GM18505 (cell line): ENCODE measurements around the gene SYT9.
"Not testable (repeated sequence)": the region's sequence is repeated elsewhere in the genome, so short reads cannot be mapped to it uniquely, and the experiment has no call there.

Experiments
- ATAC-seq: cut with Tn5 transposase; IDR thresholded peaks from one replicate; pipeline ENCODE4 v1.9.1; 2021; ENCODE audit not compliant: unreplicated experiment
- POLR2A ChIP-seq: IDR thresholded peaks from 4 replicates; pipeline ENCODE4 v1.6.1; 2011; ENCODE audit warnings: borderline replicate concordance; ENCODE audit not compliant: insufficient read depth, insufficient read length; ENCODE audit errors: extremely low read depth

SYT9 gene

DNA sequence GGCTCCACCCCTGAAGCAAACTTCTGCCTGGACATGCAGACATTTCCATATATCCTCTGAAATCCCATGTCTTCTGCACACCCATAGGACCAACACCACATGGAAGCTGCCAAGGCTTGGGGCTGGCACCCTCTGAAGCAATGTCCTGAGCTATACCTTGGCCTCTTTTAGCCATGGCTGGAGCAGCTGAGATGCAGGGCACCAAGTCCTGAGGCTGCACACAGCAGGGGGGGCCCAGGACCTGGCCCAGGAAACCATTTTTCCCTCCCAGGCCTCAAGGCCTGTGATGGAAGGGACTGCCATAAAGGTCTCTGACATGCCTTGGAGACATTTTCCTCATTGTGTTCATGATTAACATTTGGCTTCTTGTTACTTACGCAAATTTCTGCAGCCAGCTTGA, 34.5 kb downstream of the SYT9 start:
- TF ChIP-seq POLR2A = no peak
- no peak for ATAC-seq

DNA sequence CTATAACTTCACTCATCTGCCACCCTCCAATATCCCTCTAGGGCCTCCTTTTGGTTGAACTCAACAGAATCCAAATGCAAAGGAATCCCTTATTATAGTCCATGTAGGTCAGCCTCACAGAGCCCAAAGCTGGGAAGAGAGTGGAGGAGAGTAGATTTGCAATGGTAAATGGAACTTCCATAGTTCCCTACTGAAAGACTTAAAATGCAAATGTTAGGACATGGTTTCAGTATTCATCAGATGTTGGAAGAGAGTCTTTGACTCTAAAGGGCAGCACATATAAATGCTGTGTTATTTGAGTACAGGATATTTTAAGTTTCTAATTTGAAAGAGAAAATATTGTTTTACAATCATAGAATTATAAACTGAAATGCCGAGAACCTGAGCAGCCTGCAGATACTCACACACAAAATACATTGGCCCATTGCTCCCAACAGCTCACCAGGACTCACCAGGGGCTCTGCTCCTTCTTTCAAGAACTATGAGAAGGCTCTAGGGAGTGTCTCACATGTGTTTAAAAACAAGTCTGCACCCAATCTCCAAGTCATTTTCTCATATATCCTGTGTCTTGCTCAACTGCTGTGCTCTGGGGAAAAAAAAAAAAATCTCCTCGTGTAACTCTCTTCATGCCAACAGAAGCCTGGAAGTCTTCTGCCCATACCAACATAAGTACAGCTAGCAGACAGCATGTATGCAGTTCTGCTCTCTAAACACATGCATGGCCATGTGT, 39.6 kb downstream of the SYT9 start:
- no peak for ATAC-seq
- no peak for TF ChIP-seq POLR2A

DNA sequence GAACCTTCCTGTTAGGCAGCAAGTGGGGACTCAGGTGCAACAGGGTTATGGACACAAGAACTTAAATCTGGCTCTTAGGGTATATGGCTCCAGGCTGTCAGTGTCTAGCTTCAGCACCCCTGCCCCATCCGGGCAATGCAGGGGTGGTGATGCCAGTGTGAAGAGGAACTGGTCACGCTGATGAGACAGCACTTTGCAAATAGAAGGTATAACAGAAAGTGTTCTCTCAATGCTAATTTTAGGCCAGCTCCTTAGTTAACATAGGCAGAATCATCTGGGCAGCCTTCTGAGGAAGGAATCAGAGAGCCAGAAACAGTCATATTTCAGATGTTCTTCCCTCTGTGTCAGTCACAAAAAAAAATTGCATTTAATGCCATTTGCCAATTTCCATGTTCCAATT, 41.2 kb downstream of the SYT9 start:
- no peak for TF ChIP-seq POLR2A
- ATAC-seq = no peak

DNA sequence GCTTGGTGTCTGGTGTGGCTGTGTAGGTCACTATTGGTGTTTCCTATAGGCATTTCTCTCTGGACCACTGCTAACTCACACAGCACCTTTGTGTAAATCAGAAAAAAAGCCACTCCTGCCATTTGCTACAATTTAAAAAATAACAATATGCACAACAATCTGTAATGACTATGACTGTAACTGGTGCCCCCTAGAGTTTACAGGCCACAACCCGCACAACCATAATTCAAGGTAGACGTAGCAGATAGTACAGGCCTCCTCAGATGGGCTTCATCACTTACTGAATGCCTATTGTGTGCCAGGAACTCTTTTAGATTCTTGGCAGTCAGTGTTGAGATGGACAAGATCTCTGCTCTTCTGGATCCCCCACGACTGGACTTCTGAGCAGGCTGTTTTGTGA, 47.7 kb downstream of the SYT9 start:
- ATAC-seq = no peak
- TF ChIP-seq POLR2A = no peak

DNA sequence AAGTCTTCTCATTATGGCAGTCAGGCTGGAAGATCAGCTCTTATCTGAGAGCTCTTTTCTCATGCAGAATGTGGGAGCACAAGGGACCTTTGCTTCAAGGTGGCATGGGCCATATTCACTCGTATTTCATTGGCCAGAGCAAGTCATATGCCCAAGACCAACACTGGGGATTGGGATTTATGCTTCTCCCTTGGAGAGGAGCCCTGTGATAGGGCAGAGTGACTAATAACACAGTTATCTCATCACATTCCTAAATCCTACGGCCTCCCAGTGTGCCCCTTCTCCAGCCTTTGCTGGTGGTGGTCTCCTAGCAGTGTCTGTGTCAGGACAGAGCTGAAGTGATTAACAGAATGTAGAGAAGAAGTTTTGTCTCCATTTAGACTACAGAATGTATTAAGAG, 48.6 kb downstream of the SYT9 start:
- TF ChIP-seq POLR2A = no peak
- ATAC-seq = no peak

DNA sequence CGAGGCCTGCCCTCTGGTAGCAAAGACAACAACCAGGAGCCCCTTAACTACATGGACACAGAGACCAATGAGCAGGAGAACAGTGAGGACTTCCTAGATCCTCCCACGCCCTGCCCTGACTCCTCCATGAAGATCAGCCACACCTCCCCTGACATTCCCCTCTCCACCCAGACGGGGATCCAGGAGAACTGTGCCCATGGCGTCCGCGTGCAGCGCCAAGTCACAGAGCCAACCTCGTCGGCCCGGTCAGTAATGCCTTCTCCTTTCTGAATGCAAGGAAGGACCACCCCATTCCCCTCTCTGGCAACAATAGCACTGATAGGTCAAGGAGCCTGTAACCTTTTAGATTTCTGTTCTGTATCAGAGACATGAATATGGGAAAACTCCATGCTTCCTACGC, 51.4 kb downstream of the SYT9 start:
- TF ChIP-seq POLR2A = no peak
- ATAC-seq = no peak

DNA sequence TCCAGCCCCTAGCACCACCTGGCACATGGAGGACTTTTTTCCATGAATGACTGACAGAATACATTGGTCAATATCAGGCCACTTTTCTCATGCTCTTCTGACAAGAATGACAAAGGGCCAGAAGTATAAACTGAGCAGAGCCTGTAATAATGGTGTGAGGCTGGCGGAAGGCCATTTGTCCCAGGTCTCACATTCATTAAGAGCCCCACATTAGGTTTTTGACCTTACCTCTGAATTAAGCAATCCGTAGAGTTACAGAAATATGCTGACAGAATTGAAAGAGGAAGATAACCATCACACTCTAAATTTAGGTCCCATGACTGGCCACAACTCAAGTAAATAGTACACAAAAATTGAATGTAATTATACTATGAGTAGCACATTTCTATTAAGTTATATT, 55.2 kb downstream of the SYT9 start:
- no peak for ATAC-seq
- no peak for TF ChIP-seq POLR2A

DNA sequence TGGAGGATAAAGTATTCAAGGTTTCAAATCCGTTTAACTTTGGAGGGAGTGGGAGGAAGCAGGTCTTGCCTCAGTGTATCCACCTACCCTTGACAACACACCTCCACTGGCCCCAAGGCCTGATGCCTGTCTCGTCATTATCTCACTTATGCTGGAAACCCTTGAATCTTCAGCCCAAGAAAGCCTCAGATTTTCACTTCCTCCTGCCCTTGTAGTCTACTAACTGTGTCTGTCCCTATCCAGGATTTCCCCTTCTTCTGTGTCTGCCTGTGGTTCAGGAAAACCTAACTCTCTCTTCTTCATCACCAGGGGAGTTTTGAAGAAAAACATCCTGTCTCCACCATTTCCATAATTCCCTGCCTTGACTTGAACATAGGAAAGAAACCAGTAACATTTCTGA, 56.1 kb downstream of the SYT9 start:
- TF ChIP-seq POLR2A = no peak
- no peak for ATAC-seq

DNA sequence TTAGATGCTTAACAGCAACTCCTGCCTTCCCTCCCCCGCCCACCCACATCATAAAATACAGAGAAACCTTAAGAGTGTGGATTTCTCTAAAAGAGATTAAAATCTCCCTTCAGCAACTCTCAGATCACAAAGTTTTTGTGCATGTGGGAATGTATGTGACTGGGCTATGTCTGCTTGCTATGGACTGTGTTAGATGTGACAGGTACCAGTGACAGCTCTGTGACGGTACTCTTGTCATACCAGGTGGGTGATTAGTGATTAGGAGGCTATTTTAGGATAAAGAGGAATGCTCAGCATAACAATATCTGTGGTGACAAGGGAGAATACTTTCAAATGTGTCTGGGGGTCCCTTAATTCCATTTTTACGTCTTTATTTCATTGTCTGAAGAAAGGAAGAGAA, 60.2 kb downstream of the SYT9 start:
- TF ChIP-seq POLR2A = no peak
- ATAC-seq = no peak

DNA sequence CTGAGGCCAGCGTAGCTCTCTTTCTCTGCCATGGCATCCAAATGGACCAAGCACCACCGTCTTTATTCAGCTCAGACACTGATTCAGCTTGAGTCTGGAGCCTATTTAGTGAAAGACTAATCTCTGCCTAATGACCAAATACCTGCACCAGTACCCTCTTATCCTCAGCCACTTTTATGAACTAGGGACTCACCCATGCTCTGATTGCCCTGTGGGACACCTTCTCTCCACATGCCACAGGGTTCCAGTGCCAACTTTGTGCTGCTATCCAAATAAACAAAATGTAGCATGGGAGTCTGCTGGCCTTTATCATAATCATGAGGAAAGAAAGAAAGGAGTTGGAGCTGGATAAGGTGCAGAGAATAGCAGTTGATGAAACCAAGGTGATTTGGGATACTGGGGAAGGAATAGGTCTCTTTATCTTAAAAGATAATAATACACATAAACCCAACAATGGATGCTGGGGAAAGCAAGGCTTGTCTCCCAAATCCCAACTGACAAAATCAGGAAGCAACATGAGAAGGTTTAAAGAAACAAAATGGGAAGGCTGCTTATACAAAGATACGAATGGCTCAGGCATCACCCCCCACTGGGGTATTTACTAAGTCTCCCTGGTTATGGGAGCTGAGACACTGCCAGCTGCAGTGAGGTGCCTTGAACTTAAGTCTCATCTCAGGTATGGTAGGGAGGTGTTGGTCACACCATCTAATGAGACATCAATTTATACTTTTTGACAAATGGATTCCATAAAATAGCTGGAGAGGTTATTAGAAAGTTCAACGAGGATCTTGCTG, 63.3 kb downstream of the SYT9 start:
- TF ChIP-seq POLR2A = no peak
- ATAC-seq = no peak

DNA sequence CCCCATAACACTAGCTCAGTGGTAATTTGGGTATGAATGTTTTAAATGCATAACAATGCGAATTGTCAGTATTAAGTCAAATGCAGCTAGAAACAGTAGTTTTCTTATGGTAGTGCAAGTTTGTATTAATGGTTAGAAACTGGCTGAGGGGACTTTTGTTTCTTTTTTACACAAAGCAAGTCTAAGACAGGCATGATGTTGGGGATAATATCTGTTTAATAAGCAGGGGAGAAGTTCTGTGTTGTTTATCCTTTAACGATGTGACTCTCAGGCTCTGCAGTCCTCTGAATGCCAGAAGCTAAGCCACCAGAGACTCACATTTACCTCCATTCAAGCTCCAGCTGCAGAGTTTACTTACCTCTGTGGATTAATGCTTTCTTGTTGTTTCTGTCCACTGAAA, 67.8 kb downstream of the SYT9 start:
- ATAC-seq = no peak
- no peak for TF ChIP-seq POLR2A

DNA sequence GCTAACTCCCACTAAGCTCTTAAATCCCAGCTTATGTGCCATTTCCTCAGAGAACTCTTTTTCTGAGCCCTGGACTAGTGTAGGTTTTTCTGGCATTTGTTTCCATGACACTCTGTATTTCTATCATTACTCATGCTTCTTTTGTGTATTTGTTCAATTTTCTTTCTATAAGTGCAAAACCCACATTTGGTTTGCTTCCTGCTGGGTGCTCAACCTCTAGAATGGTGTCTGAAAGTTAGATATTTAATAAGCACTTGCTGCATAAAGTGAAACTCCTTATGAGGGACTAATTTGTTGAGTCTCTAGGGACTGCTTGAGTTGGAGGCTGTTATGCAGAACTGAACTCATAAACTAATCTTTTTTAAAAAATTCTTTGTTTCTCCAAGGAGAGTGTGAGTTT, 68.6 kb downstream of the SYT9 start:
- no peak for ATAC-seq
- TF ChIP-seq POLR2A = no peak

DNA sequence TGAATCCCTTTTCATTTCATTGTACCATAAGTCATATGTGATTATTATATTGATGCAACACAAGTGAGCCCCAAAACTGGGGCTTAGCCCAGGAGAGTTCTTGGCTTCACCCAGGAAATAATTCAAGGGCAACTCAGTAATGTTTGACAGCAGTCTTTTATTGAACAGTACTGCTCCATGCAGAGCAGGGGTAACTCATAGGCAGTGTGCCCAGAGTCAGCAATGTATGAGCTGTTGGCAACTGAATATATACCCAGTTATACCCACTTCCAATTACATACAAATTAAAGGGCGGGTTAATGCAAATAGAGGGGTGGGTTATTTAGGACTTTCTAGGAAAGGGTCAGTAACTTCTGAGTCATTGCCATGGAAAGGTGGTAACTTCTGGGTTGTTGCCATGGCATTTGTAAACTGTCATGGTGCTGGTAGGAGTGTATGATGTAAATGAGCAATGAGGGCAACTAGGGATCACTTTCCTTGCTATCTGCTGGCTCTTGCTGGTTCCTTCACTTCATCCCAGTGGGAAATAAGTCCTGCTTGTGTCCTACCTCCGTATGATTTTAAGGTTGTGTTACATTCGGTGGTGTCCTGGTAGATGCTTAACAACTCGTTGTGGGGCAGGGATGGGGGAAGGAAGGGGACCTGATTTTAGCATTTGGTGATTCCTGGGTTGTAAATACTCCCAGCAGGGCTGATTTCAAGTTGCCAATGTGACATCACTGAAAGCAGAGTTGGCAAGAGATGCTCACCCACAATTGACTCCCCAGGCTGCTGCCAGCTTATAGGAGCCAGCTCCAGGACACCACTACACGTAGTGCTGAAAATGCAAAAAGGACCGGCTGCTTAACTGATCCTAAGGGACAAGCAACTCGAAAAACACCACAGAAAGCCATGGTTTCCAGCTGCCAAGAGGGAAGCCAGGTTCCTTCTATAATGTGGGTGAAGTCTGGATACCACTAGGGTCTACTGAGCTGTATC, 70.1 kb downstream of the SYT9 start:
- no peak for ATAC-seq
- TF ChIP-seq POLR2A = no peak

DNA sequence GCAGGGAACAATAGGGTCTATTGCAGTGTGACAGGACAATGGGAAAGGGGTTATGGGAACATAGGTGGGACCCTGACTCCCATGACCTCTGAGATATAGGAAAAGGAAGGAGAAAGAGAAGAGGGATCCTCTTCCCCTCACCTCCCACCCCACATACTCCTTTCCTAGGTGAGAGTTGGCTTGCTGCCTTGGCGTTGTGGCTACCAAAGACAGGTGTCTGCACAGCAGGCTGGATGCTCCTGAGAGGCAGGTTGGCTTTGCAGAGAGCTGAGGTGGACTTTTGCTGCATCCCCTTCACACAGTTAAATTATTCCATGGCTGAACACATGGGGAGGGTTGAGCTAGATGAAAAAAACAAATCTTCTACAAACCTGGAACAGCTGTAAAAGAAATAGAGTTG, 80.7 kb downstream of the SYT9 start:
- ATAC-seq = no peak
- no peak for TF ChIP-seq POLR2A

DNA sequence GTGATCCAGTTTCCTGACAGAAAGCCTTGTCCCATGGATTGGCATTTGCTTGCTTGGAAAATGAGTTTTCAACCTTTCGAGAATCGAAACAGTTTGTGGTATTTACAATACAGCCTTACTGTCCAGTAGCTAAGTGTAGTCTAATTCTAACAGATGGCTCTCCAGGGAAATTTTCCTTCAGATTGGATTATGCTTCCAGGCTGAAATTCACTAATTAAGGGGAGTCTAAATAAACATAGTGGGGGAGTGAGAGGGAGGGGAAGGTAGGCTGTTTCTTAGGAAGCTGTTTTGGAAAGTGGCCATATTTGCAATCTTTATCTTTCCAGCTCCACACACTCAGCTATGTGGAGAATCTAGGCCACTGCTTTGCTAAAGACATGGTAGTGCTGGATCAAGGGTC, 81.3 kb downstream of the SYT9 start:
- no peak for TF ChIP-seq POLR2A
- ATAC-seq = no peak

DNA sequence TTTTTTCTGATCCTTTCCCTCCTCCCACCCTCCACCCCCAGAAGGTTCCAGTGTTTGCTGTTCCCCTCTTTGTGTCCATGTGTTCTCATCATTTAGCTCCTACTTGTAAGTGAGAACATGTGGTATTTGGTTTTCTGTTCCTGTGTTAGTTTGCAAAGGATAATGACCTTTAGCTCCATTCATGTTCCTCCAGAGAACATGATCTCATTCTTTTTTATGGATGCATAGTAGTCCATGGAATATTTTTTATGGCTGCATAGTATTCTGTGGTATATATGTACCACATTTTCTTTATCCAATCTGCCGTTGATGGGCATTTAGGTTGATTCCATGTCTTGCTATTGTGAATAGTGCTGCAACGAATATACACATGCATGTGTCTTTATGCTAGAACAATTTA, 83.7 kb downstream of the SYT9 start:
- ATAC-seq = not testable (repeated sequence)
